GM21528 (cell line): ENCODE measurements around the gene PLD1.

Experiments
- ATAC-seq: cut with Tn5 transposase; IDR thresholded peaks from one replicate; pipeline ENCODE4 v1.9.1; 2021; ENCODE audit warnings: mild to moderate bottlenecking, moderate library complexity; ENCODE audit not compliant: unreplicated experiment, low FRiP score

PLD1 gene

DNA sequence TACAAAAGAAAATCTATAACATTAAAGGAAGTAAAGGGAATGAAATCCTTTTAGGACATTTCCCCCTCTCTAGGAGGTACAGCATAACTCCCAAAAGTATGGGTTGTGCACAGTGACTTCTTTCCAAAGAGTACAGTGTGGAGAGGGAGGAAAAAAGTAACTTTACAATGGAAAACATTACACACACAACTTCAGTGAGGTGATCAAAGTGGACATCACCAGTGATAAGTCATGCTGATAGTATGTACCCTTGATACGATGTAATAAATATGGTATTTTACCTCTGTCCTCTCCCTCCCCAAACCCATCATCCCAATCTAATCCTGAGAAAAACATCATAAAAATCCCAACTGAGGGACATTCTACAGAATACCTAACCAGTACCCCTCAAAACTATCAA, 10.8 kb downstream of the PLD1 start:
- no peak for ATAC-seq

DNA sequence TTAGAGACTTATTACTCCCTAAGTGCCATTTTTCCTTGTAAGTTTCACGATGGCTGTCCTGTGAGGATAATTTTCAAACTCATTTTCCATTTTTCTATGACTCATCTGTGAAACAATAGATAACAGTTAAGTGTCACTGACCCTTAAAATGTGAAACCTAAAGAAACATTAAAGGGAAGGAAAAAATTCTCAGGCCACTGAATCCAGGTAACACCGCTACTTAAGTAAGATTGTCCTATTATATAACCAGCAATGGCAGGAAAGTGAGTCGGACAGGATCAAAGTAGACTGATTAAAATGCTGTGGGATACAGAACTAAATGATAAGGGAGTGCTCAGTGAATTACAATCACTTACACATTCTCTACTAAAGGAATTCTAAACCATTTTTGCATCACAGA, 12.4 kb downstream of the PLD1 start:
- ATAC-seq: no peak

DNA sequence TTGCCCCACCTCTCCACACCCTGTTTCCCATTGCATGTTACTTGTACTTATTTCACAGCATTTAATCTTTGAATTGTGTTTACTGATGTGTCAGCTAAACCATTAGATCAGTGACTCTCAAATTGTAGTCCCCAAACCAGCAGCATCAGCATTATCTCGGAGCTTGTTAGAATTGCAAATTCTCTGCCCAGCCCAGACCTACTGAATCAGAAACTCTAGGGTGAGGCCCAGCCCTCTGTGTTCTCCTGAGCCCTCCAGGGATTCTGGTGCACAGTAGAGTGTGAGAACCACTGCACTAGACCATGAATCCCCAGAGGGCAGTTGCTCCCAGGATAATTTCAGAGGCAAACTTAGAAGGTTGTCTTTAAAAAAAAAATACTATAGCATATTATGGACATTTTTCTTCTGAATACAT, 13.0 kb downstream of the PLD1 start:
- ATAC-seq: no peak

DNA sequence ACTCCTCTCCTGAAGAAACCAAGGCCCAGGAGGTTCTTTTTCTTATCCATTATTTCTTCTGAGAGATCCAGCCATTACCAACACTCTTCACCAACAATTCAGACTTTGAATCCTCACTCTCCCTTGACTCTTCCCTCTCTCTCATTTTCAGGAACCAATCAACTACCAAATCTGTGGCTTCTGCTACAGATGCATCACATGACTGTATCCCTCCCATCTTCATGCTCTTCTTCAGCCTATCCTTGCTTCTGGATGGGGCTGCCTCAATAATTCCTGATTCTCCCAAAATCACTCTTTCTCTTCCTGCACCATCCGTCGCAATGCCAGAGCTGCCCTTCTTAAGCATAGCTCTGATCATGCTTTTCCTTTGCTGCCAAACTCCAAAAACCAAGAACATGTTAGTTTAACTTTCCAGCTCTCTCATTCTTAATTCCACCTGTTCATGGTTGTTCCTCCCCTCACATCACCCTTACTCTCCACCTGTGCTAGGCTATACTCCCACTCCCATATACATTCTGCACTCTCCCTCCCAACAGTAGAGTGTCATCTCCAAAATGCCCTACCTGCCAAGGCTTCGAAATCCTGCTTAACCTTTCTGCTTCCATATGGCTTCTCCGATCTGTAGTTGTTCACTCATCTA, 13.5 kb downstream of the PLD1 start:
- no peak for ATAC-seq

DNA sequence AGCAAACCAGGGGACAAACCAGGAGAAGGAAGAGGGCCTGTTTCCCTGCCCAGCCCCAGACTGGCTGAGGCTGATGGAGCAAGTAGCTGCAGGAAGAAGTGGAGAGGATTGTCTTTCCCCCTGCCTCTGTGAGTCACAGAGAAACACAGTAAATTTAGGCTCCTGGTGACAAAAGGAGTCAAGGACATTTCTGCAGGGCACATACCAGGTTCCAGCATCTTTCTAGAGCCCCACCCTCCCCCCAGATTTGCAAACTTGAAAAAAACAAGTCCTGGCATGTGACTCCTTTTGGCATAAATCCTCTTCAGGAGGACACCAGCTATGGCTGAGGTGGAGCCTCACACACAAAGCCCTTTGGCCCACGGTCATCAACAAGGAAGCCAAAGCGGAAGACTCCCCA, 17.8 kb downstream of the PLD1 start:
- ATAC-seq: no peak

DNA sequence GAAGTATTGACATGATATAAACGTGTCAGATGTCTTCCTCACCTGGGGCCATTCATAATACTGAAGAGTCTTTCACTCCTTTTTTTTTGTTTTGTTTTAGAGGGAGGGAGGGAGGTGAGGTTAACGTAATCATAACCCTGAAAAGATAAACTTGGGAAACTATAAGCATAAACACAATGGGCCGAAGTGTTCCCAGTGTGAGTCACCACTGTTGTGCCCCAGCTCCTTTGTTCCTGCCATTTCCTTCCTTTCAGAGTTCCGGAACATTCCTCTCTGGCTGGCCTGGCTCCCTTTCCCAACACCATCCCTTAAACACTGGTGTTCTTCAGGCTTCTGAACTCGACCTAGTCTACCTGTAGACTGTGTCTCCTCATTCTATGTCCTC, 18.6 kb downstream of the PLD1 start:
- no peak for ATAC-seq

DNA sequence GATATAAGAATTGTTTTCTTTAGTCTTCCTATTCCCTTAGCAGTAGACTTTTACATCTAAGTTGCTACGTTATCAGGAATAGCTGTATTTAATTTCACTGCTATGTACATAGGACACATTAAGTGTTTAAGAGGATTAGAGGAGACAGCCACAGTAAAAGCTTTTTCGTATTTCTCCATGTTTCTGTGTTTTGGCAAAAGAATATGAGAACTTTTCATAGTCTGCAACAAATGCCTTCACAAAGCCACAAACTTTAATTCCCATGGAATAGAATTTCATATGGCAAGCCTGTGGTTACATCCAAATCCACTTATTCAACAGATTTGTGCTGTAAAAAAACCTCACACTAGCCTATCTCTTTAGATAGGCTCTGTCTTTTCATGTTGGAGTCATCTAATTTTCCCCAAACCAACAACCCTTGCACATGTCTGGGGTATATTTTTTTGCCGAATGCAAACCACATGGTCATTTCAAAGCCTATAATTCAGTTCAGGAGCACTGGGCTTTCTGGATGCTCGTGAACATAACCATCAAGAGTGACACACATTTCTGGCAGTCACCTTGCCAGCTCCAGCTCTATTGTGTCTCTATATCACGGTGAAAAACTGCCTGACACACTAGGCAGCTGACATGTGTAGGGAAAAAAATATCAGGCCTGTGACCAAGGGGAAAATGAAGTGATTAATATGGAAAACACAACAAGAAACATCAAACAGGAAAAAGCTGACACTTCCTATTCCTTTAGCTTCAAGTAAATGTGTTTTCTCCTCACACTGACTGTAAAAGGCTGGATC, 19.2 kb downstream of the PLD1 start:
- ATAC-seq: no peak

DNA sequence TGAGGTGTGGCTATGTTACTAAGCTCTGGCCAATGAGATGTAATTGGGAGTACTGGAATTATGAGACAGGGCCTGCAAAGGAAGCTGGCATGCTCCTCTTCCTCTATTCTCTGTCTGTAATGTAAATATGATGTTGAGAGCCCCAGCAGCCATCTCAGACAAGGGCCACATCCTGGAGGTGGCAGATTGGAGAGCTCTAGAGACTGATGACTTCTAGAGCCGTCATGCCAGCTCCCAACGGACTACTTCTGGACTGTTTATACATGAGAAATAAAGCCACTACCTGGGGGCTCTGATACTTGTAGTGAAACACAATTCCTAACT, 19.7 kb downstream of the PLD1 start:
- no peak for ATAC-seq

DNA sequence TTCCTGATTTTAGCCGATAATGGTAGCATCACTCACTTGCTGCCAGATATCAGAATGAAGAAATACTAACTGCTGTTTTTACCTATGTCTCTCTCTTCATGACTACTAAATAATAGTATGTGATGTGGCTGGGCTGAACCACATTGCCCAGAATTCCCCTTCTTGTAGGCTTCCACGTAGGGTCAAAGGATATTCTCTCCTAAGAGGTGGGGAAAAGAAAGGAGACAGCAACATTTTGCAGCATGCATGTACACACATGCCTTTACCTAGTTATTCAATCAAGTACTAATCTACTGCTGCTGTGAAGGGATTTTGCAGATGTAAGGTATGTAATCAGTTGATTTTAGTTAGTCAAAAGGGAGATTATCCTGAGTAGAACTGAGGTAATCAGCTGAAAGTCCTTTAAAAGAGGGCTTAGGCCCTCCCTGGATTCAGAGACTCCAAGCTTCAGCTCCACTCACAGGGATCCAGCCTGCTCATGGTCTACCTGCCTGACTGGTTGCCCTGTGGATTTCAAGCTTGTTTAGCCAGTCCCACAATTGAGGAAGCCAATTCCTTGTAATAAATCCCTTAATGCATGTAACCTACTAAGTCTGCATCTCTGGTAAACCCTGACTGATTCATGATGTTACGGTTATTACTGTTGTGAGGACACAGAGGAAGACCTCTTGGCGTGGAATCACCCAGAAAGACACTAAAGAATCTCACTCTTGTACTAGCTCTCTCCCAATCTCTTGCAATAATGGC, 20.4 kb downstream of the PLD1 start:
- no peak for ATAC-seq

DNA sequence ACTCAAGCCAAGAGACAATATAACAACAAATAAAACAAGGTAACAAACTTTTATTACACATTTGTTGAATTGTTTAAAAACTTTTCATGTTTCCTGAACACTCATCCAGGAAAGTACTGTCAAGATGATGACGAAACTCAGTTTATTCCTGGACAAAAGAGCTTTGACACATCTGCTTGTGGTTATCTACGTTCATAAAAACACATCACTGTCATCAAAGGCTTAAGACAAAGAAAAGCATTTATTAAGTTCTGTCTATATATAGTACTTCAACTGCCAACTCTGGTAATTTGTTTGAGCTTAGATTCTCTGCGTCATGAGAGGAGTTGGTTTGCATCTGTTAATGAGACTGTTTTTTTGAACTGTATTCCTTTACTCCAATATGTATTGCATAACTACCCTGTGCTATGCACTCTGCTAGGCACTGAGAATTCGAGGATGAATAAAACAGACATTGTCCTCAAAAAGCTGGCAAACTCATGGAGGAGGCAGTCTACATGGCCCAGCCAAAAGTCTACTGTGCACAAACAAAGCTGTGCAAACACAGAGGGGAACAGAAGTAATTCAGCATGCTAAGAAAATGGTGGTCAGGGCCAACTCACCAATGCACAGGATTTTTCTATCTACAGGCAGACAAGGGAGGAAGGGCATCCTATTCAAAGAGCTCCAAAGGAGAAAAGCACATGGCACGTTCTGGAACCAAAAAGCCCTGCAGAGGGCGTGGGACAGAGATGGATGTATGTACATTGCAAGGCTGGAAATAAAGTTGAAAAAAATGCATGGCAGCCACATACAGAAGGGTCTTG, 21.5 kb downstream of the PLD1 start:
- ATAC-seq: no peak

DNA sequence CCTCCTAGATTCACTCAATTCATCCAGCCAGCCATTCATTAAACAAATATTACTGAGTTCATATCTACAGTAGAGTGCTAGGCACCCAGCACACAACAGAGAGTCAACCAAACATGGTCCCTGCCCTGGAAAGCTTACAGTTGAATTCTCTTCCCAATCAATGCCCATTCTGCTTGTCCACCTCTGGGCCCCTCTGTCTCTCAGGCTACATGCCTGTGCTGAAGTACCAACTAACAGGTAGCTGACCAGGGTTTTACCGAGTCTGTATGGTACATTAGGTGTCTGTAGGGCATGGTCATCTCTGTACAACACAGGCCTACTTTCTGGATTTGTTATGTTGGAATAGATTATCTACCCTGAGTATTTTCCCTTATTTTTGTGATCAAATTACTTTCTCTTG, 23.3 kb downstream of the PLD1 start:
- no peak for ATAC-seq

DNA sequence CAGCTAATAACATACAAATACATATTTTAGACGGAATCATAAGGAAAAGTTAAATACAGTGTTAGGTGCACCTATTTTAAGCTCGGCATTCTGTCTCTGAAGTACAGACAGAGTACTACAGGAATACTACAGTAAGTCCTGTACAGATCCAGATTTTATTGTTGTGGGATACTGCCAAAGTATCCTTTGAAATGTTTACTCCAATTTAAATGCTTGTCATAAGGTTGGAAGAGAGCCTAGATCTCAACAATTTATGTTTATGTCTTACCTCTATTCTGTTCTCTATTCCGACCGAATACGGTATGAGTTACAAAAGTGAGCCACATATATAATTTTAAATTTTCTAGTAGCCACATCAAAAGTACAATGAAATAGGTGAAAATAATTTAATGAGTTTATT, 25.3 kb downstream of the PLD1 start:
- no peak for ATAC-seq

DNA sequence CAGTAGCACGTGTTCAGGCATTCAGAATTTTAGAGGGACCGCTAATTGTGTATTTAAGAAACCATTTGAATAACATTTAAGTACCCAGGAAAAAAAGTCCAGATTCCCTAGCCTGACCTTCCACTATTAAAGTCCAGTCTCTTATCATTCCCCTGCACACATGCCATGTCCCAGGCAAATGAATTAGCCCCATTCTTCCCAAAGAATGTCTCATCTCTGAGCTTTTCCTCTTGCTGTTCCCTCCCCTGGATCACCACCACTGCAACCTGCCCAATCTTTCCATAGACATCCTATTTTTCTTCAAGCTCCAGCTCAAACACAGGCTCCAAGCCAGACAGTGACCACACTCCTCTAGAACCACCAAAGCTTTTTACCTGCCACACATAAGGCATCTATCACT, 25.9 kb downstream of the PLD1 start:
- ATAC-seq: no peak

DNA sequence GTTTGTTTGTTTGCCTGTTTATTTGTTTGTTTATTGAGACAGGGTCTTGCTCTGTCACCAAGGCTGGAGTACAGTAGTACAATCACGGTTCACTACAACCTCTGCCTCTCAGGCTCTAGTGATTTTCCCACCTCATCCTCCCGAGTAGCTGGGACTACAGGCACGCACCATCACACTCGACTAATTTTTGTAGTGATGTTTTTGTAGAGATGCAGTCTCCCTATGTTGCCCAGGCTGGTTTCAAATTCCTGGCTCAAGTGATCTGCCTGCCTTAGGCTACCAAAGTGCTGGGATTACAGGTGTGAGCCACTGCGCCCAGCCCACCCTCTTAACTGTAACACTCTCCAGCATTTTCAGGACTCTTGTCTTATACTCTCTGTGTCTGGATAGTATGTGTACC, 26.7 kb downstream of the PLD1 start:
- ATAC-seq: no peak

DNA sequence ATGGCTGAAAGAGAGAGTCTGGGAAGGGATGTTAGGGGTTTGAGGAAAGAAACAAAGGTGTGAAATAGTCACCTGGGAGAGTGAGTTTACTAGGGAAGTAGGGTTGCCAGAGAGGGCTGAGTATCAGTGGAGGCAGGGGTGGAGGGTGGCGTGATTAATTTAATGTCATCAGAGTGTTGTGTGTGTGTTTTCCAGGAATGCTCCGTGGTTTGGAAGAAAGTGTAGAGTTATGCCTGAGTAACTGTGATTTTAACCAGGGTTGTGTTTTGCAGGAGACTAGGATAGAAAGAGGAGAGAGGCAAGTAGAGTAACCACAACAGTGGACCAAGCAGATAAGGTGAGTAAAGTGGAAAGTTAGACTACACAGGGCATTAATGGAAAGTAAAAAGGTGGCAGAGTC, 27.2 kb downstream of the PLD1 start:
- no peak for ATAC-seq

DNA sequence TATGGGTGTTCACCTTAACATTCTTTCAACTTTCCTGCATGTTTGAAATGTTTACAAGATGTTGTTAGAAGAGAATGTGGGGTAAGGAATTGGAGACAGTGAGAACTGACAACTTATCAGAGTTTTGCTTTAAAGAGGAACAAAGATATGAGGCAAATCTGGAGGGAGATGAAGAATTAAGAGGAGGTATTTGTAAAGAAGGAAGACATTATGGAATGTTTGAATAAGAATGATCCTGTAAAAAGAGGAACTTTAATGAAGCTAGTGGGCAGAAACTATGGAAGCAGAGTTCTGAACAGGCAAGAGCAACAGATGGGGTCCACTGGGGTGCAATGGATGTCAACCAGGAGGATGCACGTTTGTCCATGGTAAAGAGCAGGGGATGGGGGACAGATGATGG, 27.7 kb downstream of the PLD1 start:
- no peak for ATAC-seq

DNA sequence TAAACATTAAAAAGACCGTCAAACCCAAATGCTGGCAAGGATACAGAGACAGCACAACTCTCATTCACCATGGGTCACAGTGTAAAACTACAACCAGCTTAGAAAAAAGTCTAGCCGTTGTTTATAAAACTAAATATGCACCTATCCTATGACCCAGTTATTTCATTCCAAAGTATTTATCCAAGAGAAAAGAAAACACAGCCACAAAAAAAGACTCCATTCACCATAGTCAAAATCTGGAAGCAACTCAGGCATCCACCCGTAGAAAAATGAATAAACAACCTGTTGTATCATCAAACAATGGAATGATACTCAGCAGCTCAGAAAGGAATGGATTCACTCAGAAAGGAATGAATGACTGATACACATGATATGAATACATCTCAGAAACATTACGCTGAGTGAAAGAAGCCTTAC, 28.6 kb downstream of the PLD1 start:
- no peak for ATAC-seq

DNA sequence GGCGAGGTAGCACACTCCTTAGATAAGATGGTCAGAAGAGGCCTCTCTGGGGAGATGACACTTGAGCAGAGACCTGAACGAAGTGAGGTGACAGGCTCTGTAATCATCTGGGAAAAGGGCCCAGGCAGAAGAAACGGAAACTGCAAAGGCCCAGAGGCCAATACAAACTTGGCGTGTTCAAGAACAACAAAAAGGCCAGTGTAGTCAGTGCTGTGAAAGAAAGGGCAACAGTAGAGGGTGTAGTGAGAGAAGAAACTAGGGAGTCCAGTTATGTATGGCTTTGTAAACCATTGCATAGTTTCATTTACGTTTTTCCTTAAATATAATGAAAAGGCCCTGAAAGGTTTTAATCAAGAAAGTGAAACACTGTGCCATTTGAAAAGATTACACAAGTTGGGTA, 31.8 kb downstream of the PLD1 start:
- ATAC-seq: no peak

DNA sequence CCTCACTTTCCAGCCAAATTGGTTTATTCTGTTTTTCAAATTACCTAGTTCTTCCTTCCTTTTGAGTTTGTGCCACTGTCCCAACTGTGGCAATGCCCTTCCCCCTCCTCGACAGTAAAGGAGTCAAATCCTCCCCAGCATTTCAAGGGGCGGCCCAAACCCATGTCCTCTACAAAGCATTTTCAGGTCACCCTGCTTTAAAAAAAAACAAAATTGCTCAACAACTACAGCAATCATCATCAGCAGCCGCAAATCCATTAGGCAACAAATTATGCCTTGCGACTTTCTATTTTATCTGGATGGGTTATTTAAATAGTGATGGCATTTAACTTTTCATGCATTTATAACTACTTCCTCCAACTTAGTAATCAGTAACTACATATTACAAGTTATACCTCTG, 32.7 kb downstream of the PLD1 start:
- no peak for ATAC-seq

DNA sequence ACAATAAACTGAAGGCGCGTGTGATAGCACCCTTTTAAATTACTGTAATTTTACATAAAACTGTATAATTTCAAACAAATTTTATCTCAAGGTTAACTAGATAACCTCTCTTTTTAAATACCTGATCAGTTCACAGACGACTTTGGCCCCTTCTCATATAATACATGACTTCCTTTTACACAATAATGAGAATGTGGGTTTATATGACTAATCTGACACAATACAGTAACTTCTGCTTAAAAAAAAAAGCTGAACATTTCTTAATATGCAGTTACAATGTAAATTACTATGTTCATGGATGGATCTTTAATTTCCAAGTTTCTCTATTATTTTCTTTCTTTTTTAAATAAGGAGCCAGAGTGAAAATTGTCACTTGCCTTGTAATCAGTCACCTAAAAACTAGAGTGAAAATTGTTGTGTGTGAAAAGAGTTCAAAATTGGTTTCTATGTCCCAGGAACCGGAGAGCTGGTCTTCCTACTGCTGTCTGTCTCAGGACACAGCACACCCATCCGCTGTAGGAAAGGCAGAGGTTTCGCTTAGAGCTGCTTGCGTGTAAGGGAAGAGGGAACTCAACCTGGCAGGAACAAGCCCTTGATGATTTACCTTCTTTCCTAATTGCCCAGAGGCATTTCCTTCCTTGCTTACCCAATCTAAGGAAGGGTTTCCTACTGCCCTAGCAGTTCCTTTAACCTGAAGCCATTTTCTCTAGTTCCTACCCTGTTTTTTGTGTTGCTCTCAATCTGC, 33.3 kb downstream of the PLD1 start:
- ATAC-seq: no peak
